ENCODE data around the gene CYS1. TPM values are rescaled to one million over a fixed set of nuclear protein-coding genes. Genes with fewer than 3 reads are reported as not detected.

The CYS1 gene
- total RNA-seq, 1 experiment from 2014 or later: not detected

DNA sequence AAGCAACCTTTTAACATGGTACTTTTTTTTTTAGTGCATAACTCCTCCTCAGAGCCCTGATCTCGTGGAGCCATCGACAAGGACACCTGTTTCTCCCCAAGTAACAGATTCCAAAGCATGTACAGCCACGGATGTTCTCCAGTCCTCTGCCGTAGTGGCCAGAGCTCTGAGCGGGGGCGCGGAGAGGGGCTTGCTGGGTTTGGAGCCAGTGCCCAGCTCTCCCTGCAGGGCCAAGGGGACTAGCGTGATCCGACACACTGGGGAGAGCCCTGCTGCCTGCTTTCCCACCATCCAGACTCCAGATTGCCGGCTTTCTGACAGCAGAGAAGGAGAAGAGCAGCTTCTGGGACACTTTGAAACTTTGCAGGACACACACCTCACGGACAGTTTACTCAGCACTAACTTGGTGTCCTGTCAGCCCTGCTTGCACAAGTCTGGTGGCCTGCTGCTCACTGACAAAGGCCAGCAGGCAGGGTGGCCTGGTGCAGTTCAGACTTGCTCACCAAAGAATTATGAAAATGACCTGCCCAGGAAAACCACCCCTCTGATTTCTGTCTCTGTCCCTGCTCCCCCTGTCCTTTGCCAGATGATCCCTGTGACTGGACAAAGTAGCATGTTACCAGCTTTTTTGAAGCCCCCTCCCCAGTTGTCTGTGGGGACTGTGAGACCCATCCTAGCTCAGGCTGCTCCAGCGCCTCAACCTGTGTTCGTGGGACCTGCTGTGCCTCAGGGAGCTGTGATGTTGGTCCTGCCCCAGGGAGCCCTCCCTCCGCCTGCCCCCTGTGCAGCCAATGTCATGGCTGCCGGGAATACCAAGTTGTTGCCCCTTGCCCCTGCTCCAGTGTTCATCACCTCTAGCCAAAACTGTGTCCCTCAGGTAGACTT, 32.4 kb downstream of the CYS1 start:
- DNase-seq (ENCODE audit: low spot score): no peak

- DNase-seq (ENCODE audit: low spot score): no peak
Measured at GRCh38 chr2:10046931-10047330, 33.3 kb downstream of the CYS1 start.

GRCh38 chr2:10045561-10046355, 34.5 kb downstream of the CYS1 start:
- DNase-seq (ENCODE audit: low spot score): no peak

GRCh38 chr2:10043906-10044601, 36.2 kb downstream of the CYS1 start:
- peak; percentile 79 for DNase-seq (ENCODE audit: low spot score)

- DNase-seq (ENCODE audit: low spot score): peak; percentile 84
Measured at GRCh38 chr2:10043256-10043905, 36.8 kb downstream of the CYS1 start, which contains the start of gene KLF11. Gene KLF11 (plus strand): TSS chr2:10043550. CDS start chr2:10043717, 167 bp downstream.

DNA sequence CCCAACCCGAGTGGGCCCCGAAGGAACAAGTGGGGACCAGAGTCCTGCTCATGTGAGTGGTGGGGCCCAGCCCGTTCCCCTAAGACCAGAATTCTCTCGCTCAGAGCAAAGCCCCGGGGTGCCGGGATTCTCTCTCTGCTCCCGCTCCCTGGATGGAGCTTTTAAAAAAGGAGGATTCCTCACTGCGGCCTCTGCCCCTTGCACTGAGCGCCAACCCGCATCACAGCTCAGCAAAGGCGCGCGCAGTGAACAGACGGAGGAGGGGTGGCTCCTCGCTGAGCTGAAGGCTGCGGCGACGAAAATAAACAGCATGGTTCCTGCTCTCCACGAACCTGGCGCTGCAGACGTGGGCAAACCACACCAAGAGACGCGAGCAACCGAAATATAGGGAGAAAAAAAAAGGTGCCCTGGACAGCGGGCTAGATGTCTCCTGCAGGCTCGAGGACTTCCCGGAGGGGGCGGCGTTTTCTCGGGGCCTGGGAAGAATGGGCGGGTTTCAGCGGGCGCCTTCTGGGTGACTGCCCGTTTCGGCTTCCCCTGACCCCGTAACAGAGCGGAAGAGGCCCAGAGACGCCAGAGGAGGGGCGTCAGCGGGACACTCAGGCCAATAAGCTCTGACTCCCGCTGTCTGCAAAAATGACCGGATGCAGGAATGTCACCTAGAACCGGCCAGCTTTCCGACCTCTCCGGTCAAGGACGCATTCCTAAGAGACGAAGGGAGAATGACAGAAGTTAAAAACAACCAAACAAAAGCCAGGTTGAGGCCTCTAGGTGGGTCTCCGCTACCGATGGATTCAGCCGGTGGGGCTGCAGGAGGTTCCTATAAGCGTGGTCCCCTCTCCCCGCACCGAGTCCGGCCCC, 37.7 kb downstream of the CYS1 start:
- peak; percentile 22 for DNase-seq (ENCODE audit: low spot score)

DNA sequence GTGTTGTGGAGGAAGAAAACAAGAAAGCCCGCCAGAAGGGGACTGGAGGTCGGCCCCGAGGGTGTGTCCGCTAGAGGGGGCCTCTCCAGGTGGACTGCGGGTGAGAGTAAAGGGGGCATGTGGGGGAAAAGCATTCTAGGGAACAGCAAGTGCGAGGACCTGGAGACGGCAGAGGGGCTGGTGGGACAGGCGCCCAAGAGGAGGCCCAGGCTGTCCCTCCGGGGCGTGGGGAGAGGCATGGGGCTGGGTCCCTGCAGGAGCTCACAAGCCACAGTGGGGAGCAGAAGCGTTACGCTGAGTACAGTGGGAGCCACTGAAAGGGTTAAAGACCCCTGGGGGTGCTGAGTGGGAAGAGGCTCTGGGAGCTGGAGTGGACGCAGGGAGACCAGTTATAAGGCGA, 38.5 kb downstream of the CYS1 start:
- no peak for DNase-seq (ENCODE audit: low spot score)

DNA sequence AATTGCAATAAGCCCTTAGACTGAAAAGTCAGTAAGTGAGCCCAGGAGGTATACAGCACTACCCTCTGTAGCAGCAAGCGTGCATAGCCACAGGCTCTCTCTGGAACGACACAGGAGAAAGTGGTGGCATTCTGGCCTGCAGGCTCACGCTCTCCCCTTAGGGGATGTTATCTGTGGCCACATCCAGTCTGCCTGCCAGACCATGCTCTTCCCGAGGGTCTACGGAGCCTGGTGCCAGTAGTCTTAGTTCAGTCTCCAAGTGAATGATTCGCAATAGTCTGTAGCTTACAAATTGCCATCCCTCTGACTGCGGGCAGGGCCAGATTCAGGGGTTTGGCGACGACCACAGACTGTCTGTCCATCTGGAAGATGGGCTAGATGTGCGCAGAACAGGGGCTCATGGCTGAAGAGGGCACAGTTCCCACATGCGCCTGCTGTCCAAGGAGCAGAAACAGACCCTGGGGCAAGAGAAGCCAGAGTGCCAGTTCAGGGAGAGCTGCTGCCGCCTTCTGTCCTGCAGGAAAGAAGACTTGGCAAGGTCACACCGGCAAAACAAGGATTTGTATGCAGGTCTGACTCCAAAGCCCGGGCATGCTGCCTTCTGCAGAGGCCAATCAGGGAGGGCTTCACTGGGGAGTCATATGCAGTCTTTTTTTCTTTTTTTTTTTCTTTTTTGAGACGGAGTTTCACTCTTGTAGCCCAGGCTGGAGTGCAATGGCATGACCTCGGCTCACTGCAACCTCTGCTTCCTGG, 40.4 kb downstream of the CYS1 start:
- no peak for DNase-seq (ENCODE audit: low spot score)

- DNase-seq (ENCODE audit: low spot score): no peak
Measured at GRCh38 chr2:10038716-10039115, 41.5 kb downstream of the CYS1 start.

DNA sequence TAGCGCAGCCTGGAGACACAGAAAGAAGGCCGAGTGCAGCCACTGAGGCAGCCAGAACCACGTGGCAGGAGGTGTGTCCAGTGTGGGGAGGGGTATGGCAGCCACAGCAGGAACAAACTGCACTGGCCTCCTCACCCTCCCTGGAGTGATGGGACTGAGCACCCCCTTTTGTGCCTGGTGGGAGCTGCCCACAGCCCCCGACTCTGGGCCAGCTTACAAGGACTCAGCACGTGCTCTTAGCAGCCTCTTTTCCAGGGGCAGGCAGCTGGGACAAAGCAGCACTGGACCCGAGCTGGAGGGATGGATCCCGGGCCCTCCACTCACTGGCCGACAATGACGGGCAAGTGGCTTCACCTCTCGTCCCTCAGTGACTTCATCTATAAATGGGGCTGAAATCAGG, 42.1 kb downstream of the CYS1 start:
- DNase-seq (ENCODE audit: low spot score): no peak

DNA sequence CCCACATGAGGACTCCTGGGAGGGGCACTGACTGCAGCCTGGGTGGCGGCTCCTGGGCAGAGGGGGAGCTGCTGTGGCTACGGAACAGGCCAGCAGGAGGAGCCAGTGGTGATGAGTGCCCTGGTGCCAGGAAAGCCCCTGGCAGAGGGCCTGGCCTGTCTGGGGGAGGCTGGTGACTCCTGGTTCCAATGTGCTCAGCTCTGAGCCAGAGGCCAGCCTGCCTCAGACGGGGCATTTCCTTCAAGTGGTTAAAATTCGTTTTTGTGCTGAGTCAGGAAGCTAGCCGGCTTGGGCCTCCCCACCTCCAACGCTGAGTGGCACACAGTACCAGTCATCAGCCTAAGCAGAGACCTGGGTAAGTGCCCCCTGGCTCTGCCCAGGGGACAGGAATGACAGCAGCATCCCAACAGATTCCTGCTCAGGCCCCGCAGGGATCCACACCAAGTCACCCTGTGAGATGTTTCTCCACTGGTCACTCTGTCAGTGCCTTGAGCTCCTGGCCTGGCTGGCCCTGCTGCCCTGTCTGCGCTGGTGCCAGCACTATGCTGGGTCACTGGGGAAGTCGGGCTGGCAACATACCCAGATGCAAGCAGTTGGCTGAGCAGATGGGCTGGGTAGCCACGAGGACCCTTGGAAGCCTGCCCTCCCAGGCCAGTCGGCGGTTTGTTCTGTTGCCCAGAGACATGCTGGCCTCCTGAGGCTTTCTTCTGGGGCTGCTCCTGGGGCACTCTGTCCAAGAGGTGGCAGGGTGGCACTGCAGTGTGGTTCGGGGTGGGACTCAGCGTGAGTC, 43.9 kb downstream of the CYS1 start:
- peak; percentile 36 for DNase-seq (ENCODE audit: low spot score)

GRCh38 chr2:10035633-10036032, 44.6 kb downstream of the CYS1 start:
- DNase-seq (ENCODE audit: low spot score): no peak

GRCh38 chr2:10035053-10035422, 45.2 kb downstream of the CYS1 start:
- no peak for DNase-seq (ENCODE audit: low spot score)

GRCh38 chr2:10034333-10035052, 45.7 kb downstream of the CYS1 start:
- DNase-seq (ENCODE audit: low spot score): no peak

DNA sequence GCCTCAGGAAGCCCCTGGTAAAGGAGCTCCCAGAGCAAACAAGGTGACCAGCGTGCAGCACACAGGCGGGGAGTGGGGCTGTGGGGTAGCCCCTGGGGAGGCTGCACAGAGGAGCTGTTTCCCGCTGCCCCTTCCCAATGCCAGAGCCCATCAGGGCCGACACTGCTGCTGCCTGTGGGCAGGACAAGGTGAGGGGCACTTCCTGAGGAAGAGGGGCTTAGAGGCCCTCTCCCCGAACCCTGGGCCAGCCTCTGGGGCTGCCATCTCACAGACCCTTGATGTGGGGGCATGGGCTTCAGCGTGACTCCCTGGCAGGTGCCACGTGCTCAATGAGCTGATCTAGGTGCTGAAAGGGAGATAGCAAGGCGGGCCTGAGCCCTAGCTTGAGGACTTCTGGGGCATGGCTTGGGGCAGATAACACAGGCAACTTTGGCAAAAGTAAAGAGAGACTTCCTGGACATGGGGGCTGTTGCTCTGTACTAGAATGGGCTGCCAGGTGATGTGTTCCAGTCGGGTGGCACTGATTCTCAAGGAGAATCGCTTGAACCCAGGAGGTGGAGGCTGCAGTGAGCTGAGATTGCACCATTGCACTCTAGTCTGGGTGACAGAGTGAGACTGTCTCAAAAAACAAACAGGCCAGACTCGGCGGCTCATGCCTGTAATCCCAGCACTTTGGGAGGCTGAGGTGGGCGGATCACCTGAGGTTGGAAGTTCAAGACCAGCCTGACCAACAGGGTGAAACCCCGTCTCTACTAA, 46.8 kb downstream of the CYS1 start:
- DNase-seq (ENCODE audit: low spot score): no peak

- DNase-seq (ENCODE audit: low spot score): no peak
Measured at GRCh38 chr2:10032746-10033105, 47.5 kb downstream of the CYS1 start.

- DNase-seq (ENCODE audit: low spot score): no peak
Measured at GRCh38 chr2:10031886-10032745, 48.1 kb downstream of the CYS1 start.
